ENCODE measurements around the gene PSMC3.

Gene PSMC3

DNA sequence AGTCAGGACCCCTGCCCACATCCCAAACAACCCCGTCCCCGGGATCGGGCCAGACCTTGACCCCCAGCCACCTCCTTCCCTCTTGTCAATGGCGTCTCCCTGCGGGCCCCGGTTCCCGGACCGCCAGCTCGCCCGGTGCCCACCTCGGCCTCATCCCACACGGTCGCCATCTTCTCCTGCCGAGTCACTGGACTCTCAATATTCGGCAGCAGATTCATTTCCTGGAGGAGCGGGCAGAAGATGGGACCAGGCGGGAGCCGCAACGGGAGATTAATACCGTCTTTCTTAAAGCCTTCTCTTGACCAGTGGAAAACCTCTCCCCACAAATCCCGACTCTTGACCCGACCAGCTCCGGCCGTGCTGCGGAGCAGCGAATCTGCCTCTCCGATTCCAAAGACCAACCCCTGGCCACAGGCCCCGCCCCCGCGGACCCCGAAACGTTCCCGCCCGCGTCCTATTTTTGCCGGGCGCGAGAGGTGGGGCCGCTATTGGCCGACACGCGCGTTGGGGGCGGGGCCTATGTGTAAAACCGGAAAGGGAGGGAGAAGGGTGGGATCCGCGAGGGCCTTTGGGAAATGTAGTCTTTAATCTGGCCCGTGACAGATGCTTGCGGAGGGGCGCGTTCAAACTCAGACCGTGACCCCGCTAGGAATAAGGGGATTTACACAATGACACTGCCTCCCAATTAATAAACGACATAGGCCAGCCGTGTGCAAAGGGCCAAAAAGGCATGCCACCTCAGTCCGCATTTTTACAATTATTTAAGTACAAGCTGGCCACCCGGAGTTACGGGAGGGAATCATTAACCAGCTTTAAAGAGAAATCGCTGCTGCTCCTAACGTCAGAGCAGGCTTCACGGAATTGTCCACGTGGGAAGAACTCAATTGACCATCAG, at the start of gene PSMC3:
Gene PSMC3 (minus strand): TSS at position 378 of the 895 bp plus-strand sequence. CDS start 160 bp downstream, at position 218.
- DNase-seq (ENCODE audit: low read depth) = peak; percentile 97

DNA sequence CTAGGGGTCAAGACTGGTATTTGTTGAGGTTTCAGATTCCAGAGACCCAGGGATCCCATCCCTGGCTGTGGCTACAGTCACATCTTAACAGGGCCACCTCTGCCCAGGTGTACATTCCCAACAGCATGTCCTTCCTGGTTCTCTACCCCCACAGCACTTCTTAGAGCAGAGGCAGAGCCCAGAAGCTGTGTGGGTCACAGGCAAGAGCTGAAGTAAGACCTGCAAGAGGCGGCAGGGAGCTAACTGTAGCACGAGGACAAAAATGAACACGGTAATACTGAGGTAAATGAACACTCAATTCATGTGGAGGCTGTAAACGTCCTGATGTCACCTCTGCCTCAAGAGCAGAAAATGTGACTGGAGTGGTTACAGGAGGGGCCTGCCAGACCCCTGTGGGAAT, 44.4 kb upstream of the PSMC3 start:
- no peak for DNase-seq (ENCODE audit: low read depth)

DNA sequence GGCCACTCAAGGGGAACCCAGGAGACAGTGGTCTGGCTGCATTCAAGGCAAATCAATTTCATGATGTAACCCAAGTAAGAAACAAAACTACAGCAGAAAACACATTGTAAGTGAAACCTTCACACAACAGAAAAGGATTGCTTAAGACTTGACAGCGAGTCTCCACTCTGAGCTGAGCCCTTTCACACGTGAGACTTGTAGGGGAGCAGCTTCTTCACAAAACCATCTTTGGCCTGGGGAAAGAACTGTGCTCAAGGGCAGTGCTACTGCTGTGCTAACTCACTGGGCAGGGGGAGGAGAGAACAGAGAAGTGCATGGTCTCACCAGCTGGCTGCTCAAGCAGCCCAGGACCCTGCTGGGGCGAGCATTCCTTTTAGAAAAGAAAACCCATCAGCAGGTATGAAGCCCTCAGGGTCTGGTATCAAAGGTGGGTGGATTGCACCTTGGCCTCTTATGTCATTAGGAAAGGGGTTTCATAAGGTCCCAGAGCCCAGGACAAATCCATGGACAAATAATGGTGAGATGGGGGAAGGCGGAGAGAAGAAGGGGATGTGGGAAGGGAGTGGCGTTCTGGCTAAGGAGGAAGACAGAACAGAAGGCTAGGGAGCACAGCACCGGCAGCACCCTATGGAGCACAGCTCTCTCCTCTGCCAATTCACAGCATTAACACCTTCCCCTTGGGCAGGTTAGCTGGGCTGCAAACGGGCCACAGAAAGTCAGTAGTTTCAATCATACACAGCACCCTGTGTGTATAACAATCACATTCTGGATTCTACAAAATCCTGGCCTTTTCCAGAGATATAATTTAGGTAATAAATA, 43.3 kb upstream of the PSMC3 start:
- DNase-seq (ENCODE audit: low read depth) = no peak

DNA sequence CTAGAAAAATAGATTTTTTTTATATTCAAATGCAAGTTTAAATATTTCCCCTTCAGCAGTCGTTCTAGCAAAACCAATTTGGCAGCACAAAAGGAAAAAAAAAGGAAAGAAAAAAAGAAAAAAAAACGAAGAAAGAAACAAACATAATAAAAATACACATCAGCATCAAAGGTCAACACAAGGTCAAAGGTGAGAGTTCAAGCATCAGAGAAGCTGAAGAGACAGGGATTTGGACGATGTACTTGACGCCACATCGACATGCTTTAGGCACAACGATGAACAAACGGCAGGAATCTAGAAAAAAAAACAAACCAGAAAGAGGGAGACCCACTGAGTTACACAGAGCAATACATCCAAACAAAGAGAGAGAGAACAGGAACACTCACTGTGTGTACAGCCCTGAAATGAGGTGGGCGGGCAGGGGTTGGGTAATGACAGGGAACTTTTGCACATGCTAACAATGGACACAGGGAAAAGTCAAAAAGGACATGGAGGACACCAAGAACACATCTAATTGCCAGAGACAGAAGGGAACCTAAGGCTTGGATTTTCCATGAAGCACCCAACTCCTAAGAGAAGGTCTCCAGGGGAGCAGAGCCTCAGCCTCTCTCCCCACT, 42.5 kb upstream of the PSMC3 start:
- DNase-seq (ENCODE audit: low read depth) = no peak

DNA sequence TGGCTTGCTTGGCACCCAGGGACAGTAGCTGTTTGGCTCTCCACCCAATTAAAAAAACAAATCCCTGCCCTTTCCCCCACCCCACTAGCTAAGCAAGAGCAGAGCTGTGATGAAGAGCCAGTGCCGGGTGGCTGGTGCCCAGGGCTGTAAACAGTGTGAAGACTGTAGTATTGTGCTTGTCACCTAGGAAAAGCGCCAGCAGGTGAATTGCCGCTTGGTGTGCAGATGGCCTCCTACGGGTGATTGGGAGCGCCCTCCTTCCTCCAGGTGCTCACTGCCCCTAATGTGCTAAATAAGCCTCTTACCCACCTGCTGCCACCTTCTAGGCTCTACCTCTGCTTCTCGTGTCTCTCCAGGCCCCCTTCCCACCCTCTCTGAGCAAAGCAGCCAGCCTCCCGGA, 41.1 kb upstream of the PSMC3 start:
- DNase-seq (ENCODE audit: low read depth) = no peak

DNA sequence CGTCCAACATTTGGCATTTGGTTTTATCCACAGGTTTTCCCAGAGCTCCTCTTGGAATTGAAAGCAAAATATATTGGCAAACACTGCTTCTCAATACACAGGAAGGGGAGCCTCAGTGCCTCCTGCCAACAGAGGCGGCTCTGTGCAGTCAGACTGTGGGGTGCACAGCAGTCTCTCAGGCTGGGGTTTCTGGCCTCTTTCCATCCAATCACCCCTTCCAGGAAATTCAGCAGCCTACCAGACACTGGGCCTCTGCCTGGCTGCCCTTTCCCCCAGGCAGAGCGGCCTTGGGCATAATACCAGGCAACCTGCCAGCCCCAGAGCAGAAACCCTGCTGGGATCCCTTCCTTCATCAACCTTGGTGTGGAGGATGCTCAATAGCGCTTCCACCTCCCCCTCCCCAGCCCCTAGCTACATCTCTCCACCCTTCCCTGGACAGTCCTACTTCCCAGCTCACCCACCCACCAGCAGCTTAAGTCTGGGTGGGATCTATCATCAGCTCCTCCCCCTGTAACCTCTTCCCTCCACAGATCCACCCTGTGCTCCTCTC, 40.5 kb upstream of the PSMC3 start:
- DNase-seq (ENCODE audit: low read depth) = peak; percentile 43

DNA sequence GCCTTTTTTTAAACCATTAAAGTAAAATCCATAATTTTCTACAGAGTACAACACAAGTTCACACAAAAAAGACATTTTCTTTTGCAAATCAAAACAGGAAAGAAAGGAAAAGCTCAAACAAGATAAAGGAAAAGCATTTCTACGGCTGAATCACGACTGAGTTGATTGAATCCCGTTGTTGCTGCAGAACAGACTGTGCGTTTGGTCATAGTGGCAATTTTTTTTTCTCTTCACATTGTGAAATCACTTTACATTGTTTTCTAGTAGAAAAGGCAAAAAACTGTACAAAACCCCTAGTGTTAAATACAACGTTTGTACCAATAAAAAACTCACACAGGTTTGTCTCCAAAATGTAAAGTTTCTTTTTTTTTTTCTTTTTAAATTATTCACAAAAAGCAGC, 40.0 kb upstream of the PSMC3 start:
- peak; percentile 18 for DNase-seq (ENCODE audit: low read depth)

DNA sequence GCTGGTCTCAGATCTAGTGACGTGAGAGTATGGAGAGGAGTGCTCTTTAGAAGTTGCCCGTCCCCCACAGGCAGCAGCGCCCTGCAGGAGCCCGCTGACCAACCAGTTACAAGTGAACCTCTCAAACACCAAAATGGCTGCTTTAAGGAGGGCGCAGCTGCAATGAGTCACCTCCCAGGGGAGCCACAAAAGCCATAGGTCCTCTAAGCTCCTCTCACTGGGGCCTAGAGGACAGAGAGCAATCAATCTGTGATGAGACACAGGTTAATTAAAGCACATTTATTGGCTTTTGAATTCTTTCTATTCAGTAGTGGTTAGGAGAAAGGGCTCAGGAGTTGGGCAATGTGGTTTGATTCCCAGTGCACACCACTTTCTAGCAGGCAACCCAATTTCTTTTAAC, 38.2 kb upstream of the PSMC3 start:
- DNase-seq (ENCODE audit: low read depth) = peak; percentile 18

DNA sequence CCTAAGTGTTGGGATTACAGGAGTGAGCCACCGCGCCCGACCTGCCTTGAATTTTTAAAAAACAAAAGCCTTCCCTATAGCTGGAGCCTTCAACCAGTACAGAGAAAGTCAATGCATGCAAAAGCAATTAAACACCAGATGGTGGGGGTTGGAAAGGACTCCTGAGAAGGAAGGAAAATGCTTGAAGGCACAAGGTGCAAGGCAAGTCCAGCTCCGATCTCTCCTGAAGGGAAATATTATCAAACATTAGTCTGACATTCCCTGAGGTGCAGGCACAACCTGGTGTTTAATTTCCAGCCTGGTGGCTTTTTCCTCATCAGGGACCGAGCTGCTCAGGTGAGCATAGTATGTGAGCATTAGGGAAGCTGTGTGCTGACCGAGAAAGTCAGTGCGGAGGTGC, 35.6 kb upstream of the PSMC3 start:
- DNase-seq (ENCODE audit: low read depth) = no peak

DNA sequence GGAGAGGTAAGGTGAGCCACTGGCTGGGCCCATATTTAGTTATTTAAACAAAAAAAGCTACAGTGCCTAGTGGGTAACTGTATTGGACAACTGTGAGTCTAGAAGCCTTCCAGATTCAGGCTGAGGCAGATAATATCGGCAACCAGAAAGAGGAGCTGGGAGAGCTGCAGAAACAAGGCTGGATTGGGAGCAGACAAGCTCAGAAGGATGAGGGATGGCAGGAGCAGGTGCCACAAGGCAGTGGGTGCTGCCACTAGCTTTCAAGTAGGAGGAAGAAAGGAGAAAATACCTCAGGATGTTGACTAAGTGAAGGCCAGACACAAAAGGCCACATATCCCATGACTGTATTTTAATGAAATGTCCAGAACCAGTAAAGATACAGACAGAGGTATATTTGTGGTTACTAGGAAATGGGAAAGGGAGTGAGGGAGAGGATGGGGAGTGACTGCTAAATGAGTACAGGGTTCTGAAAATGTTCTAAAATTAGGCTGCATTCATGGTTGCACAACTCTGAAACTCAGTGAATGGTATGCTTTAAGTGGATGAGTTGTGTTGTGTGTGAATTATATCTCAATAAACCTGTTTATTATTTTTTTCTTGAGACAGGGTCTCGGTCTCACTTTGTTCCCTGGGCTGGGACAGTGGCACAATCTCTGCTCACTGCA, 34.5 kb upstream of the PSMC3 start:
- peak; percentile 46 for DNase-seq (ENCODE audit: low read depth)

DNA sequence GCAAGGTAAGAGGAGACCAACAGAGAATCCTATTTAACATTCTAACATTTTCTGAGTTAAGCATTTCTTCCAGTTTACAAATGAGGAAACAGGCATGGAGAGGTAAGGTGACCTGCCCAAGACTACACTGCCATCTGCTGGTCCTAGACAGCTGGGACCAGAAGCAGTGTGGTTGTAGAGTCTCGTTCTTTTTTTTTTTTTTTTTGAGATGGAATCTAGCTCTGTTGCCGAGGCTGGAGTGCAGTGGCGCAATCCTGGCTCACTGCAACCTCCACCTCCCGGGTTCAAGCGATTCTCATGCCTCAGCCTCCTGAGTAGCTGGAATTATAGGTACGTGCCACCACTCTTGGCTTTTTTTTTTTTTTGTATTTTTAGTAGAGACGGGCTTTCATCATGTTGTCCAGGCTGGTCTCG, 28.0 kb upstream of the PSMC3 start:
- peak; percentile 86 for DNase-seq (ENCODE audit: low read depth)

DNA sequence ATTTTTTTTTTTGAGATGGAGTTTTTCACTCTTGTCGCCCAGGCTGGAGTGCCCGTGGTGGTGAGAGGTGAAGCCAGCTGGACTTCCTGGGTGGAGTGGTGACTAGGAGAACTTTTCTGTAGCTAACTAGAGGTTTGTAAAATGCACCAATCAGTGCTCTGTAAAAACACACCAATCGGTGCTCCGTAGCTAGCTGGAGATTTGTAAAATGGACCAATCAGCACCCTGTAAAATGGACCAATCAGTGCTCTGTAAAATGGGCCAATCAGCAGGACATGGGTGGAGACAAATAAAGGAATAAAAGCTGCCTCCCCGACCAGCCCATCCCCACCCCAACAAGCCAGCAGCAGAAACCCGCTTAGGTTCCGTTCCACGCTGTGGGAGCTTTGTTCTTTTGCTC, 27.1 kb upstream of the PSMC3 start:
- no peak for DNase-seq (ENCODE audit: low read depth)

DNA sequence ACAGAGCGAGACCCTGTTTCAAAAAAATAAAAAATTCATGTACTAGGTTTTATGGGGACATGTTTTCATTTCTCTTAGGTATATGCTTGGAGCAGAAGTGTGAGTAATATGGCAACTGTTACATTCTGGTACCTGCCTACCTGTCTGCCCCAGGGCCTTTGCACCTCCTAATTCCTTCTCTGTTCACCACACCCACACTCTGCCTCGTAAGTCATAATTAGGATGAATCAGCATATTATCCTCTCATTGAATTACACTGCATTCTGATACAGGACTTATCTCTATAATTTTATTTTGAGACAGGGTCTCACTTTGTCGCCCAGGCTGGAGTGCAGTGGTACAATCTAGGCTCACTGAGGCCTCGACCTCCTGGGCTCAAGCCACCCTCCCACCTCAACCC, 25.8 kb upstream of the PSMC3 start:
- no peak for DNase-seq (ENCODE audit: low read depth)

DNA sequence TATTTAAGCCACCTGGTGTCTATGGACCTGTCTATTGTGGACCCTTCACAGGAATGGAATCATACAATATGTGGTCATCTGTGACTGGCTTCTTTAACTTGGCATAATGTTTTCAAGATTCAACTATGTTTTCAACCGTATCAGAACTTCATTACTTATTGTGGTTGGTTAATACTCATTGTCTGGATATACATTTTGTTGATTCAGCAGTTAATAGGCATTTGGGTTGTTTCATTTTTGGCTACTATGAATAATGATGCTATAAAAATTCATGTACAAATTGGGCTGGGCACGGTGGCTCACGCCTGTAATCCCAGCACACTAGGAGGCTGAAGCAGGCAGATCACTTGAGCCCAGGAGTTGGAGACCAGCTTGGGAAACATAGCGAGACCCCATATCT, 25.2 kb upstream of the PSMC3 start:
- no peak for DNase-seq (ENCODE audit: low read depth)

DNA sequence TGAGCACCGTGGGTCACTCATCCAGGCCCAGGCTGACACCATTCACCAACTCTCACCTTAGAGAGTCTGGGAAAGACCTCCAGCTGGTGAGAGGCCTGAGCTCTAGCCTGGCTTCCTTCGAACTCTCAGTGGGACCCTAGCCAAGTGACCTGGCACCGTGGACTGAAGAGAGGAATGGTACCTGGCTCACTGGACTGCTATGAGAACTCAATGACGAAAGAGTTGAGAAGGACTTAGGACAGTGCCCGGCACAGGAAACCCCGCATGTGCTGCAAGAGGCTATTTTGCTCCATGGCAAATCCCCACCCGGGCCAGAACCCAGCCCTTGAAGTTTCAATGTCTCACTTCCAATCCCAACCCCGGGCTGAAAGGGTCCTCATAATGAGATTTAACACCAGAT, 23.3 kb upstream of the PSMC3 start:
- DNase-seq (ENCODE audit: low read depth) = no peak

DNA sequence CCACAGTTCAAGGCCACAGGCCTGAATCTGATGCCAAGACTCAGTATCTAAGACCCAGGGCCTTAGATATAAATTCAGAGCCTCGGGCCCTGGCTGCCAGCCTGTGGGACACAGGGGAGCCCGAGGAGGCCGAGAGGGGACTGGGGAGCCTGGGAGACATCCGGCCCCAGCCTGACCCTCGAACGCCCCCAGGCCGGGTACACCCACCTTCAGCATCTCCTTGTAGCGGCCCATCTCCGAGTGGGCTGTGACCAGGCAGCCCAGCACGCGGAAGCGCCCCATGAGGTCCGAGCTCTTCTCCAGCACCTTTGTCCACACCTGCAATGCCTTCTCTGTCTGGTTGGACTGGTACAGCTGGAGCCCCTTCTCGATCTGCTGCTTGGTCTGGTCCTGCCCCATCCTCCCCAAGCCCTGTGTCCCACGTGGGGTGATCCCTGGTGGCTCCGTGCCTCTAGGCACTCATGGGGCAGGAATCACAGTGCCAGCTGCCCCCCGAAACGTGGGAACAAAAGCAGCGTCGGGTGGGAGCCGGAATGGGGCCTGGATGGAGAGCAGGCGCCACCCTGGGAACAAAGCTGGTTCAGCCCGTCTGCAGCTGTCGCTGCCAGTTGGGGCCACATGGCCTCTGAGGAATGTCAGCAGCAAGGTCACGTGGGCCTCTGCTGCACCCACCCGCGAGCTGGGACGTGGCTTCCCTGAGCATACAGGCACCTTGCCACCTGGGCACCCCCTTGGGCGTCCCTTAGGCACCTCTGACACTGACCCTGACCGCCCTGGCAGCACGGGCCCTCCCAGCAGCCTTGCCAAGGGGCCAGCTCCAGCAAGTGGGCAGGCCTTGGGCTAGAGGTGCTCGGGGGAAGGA, 22.6 kb upstream of the PSMC3 start, which contains the start of gene RAPSN:
Gene RAPSN (minus strand): TSS at position 571 of the 862 bp plus-strand sequence. CDS start 172 bp downstream, at position 399.
- no peak for DNase-seq (ENCODE audit: low read depth)

DNA sequence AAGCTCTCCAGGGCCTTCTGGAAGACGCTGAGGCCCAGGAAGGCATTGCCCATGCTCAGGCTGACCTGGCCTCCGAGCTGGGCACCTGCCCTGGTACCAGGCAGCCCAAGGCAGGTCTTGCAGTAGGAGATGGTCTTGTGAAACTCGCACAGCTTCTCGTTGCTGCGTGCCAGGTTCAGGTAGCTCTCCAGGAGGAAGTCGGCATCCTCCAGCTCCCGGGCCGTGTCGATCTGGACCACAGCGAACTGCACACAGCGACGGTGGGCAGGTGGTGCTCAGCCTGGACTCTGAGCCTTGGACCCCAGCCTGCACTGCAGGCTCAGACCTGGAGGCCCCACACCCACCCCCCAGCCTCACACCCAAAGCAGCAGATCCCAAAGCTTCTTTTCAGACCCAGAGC, 21.7 kb upstream of the PSMC3 start:
- DNase-seq (ENCODE audit: low read depth) = no peak

DNA sequence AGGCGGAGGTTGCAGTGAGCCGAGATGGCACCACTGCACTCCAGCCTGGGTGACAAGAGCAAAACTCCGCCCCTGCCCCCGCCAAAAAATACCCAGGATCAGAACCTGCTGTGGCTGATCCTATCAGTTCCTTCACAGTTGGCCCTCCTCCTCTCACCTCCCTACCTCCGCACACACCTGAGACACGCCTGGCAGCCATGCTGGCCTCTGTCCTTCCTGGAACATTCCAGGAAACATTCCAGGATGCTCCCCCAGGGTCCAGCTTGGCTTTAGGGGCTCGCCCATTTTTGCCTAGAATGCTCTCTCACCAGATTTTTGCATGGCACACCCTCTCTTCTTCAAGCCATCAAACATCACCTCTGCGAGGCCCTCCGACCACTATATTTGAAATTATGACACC, 20.6 kb upstream of the PSMC3 start:
- no peak for DNase-seq (ENCODE audit: low read depth)

DNA sequence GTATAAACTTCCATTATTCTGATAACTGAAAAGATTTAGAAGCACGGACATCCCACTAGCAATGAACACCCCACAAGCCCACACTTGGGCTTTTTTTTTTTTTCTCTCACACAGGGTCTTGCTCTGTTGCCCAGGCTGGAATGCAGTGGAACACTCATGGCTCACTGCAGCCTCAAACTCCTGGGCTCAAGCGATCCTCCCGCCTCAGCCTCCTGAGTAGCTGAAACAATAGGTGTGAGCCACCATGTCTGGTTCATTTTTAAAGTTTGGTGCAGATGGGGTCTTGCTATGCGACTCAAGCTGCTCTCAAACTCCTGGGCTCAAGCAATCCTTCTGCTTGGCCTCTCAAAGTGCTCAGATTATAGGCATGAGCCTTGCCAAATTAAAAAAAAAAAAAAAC, 19.6 kb upstream of the PSMC3 start:
- no peak for DNase-seq (ENCODE audit: low read depth)

DNA sequence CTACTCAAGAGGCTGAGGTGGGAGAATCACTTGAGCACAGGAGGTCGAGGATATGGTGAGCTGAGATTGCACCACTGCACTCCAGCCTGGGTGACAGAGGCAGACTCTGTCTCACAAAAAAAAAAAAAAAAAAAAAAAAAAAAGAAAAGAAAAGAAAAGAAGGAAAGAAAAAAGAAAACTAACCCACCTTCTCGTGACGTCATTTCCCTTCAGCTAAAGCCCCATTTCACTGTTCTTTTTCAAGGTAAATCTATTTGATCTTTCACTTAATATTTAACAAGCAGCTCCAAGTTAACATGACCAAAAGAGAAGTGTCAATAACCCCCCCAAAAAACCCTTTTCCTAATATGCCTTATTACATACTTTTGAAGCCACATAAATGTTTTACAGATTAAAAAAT, 17.6 kb upstream of the PSMC3 start:
- no peak for DNase-seq (ENCODE audit: low read depth)
